Erythroblast (primary cell): ENCODE results near the gene OIT3.

Experiments
- GATA1 ChIP-seq: IDR thresholded peaks from 2 replicates; pipeline ENCODE4 v1.6.1; 2011; ENCODE audit warnings: low read depth, mild to moderate bottlenecking, control low read depth, low read length, moderate library complexity
- POLR2A ChIP-seq: IDR thresholded peaks from 2 replicates; pipeline ENCODE4 v1.6.1; 2011; ENCODE audit warnings: mild to moderate bottlenecking, low read length

DNA sequence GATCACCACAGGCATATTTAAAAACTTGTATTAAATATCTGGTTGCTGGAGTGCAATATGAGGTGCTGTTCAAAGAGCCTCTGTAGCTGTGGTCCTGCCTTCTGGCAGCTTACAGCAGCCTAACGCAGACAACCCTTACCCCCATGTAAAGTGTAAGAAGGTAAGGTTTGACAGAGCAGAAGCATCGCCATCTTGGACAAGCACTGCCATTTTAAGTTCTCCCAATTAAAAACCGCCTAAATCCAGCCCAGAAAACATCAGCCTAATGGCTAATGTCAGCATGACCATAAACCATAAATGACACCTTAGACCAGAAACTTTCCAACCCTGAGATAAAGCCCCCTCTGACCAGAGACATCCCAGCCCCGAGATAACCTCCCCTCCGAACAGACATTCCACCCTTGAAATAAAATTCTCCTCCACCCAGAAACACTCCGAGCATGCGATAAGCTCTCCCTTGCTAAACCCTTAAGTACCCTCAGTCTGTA is 5.3 kb upstream of the OIT3 start:
- no peak for TF ChIP-seq POLR2A
- TF ChIP-seq GATA1 = no peak
